ENCODE measurements around the gene CSTPP1.
A peak's percentile ranks its signal among the peaks of the same experiment; 100 is the strongest.
"Not testable (repeated sequence)": the region's sequence is repeated elsewhere in the genome, so short reads cannot be mapped to it uniquely, and the experiment has no call there.

Gene CSTPP1

DNA sequence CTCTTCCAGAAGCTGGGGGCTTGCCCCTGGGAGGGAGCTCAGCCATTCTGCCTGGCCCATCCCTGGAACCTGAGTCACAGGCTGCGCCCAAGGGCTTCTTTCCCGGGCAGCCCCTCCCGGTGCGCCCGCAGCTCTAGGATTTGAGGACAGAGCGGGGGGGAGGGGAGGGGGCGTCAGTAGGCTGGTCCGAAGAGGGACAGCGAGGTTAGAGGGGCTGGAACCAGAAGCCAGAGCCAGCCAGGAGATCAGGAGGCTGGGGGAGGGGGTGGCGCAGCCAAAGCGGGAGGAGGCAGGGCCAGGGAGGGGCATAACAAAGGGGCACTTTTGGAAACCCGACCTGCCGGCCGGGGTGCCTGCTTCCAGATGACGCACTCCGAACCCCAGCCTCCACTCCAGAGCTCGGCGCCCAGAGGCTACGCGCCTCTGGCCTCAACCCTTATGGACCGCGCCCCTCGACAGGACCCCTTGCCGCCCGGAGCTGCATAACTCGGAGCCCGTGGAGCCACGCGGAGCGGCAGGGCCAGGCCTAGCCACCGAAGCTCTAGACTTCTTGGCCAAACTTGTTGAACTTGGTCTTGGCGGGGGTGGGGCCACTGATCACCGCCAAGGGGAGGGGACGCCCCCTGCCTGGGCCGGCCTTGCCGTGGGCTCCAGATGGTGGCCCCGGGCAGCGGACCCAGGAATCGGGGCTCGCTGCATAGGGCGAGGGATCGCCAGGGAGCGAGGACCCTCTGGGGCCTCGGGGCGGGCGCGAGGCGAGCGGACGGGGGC lies 248.9 kb downstream of the CSTPP1 start:
- DNase-seq: no peak

DNA sequence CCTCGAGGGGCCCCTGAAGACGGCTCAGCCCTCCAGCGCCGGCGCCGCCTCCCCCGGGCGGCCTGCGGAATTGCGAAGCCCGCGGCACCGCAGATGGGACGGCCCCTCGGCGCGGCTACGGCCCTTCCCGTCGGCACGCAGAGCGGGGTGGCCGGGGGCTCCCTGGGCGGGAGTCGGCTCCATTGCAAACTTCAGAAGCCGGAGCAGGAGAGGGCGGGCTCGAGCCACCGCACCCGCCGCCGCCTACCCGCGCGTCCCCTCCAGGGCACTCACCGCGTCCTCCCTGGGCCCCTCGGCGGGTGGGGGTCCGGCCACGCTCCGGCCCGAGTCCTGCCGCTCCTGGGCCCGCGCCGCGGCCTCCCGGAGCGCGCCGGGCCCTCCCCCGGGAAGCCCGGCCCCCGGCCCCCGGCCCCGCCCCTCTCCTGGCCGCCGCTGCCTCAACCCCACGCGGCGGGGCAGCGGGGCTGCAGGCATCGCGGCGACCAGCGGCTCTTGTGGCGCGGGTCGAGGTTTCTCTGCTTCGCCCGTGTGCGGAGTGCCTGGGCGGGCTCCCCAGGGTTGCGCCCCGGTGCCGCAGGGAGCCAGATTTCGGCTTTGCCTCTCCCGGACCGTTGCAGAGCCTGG lies 249.6 kb downstream of the CSTPP1 start, which contains the start of gene PACSIN3:
Gene PACSIN3 (minus strand): TSS at position 359 of the 624 bp plus-strand sequence. CDS start 3,707 bp downstream, outside the sequence.
- peak in 1 of 4 experiments; percentile 30 for DNase-seq

DNA sequence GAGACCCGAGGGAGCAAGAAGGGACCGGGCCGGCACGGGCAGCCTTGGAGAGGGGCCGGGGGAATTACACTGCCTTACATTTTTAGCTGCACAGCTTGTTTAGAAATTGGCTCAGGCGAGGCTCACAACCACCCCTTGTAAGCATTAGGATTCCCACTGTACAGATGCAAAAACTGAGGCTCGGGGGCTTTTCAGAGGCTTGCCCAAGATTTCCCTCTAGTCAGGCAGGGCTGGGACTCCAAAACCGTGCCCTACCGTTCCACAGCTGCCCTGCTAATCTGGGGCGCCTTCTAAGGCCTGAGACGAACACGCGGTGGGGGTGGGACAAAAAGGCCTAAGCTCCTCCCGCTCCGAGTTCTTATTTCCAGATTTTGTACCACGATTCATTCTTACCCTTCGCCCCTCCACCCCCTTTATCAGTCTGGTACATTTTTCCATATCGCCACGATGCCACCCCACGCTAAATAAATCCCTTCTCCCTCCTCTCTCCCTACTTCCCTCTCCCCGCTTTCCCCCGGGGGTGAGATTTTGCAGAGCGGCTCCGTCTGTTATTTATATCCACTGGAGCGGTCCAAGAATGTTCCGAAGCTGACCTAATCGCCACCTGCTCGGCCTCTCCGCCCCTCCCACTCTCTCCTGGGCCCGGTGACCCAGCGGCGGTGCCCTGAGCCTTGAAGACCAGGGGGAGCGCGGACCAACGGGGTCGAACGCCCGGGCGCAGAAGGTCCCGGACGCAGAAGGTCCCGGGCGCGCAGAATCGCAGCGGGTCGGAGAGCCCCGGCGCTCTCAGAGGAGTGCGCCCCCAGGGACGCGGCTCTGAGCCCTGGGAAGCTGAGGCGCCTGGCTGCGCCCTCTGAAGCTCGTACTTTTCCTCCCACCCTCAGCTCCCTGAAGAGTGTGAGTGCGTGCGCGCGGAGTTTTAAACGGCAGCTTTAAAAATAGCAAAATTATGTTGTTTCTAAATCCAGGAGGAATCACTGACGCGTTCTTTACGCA lies 250.4 kb downstream of the CSTPP1 start:
- DNase-seq: peak in 2 of 4 experiments; percentile 12 to 20

- DNase-seq: no peak
Measured at GRCh38 chr11:47187723-47188122, 251.2 kb downstream of the CSTPP1 start.

DNA sequence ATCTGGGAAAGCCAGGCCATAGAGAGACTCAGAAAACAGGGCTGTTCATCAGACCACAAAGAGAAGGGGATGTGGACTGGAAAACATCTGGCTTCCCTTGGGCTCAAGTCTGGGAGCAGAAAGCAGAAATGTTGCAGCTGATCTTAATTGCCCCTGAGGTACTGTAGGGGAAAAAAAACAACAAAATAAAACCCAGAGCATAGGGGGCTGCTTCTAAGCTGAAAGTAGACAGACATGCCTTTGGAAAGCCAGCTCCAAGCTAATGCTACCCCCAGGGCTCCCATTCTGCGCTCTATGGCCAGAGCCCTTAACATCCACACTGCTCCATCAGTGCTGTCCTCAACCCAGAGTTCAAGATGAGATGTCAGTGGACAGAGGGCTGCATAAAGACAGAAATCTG lies 251.7 kb downstream of the CSTPP1 start:
- no peak for DNase-seq

- no peak for DNase-seq
Measured at GRCh38 chr11:47189100-47189834, 252.7 kb downstream of the CSTPP1 start.

DNA sequence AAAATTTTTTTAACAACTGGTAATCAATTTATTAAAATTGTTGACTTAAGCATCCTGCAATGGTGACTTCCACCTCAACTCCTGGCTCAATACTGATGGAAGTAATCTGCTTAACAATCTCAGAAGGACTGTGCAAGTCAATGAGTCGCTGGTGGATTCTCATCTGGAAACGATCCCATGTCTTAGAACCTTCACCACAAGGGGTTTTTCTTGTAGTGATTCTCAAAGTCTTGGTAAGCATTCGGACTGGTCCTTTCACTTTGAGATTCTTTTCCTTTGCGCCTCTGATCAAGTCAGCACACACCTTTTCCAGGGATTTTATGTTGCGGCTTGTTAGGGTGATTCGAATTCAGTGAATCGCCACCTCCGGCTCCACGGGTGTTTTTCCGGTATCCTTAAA lies 254.6 kb downstream of the CSTPP1 start:
- not testable (repeated sequence) for DNase-seq

DNA sequence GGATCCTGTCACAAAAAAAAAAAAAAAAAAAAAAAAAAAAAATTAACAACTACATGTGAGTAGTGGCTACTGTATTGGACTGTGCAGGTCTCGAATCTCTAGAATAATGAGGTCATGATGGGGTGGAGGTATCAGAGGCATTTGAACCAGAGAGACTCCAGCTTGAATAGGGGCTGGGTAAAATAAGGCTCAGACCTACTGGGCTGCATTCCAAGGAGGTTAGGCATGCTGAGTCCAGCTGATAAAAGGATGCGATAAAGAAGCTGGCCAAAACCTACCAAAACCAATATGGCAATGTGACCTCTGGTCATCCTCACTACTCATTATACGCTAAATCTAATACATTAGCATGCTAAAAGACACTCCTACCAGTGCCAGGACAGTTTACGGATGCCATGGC lies 255.6 kb downstream of the CSTPP1 start:
- no peak for DNase-seq

- not testable (repeated sequence) for DNase-seq
Measured at GRCh38 chr11:47198161-47198560, 261.6 kb downstream of the CSTPP1 start.

GRCh38 chr11:47201015-47201414 lies 264.5 kb downstream of the CSTPP1 start:
- DNase-seq: no peak

DNA sequence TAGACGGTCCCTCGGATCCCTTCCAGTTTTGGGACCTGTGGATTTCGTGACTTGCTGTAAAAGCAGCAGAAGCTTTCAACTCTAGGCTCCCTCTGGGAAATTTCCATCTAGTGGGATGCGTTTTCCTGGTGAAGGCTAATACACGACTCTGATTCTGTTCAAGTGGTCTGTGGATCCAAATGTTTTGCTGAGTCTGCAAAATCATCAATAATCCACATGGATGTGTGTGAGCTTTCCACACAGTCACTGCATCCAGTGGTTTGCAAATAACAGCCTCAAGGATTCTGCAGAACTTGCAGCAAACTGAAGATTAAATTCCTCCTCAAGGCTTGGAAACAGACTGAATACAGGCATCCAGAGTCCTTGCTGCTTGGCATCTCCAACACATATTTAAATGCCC lies 266.0 kb downstream of the CSTPP1 start:
- DNase-seq: no peak

- DNase-seq: no peak
Measured at GRCh38 chr11:47204637-47204989, 268.1 kb downstream of the CSTPP1 start.

- DNase-seq: not testable (repeated sequence)
Measured at GRCh38 chr11:47206577-47206976, 270.0 kb downstream of the CSTPP1 start.

DNA sequence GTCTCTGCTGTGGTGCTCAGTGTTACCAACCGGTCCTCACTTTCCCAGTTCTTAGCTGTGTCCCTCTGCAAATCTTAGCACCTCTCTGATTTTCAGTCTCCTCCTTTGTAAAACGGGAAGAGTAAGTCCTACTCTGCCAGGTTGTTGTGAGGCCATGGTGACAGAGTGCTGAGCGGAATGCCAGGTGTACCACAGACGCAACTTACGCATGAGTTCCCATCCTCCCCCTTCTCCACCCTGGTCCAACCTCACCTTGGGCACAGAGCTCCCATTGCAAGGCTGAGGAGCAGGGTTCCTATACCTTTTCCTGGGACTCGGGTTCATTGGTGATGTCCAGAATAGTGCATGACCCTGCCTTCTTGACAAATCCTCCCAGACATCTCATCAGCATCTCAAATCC lies 270.9 kb downstream of the CSTPP1 start:
- DNase-seq: no peak

- not testable (repeated sequence) for DNase-seq
Measured at GRCh38 chr11:47208008-47208552, 271.5 kb downstream of the CSTPP1 start.

DNA sequence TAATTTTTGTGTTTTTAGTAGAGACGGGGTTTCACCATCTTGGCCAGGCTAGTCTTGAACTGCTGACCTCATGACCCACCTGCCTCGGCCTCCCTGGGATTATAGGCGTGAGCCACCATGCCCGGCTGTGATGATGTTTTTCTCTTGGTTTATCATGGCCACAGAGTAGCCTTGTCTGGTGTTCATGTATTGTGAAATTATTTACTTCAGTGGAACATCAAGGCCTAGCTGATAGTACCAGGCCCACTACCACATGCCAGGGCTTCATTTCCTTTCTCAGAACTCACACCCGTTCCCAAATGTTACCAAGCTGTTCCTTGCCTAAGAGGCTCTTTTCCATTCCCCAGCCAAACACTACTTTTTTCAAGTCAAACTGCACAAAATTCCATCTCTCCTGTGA lies 272.1 kb downstream of the CSTPP1 start:
- DNase-seq: no peak

Measured in activated naive CD4-positive, alpha-beta T cell (primary cell).